HUES64 (cell line): ENCODE data around the gene ST6GALNAC3.
"Not testable (repeated sequence)": the region's sequence is repeated elsewhere in the genome, so short reads cannot be mapped to it uniquely, and the experiment has no call there.

Experiments used
- H3K27ac ChIP-seq: 2 replicates; pipeline ENCODE4 v1.7.0; 2013; ENCODE audit warnings: low read depth, low read length, inconsistent platforms
- H3K27me3 ChIP-seq: 2 replicates; pipeline ENCODE4 v1.6.1; 2013; ENCODE audit warnings: mild to moderate bottlenecking, low read length; ENCODE audit not compliant: insufficient read depth
- H3K36me3 ChIP-seq: 2 replicates; pipeline ENCODE4 v1.6.1; 2013; ENCODE audit warnings: mild to moderate bottlenecking, low read length; ENCODE audit not compliant: insufficient read depth
- H3K4me1 ChIP-seq: 2 replicates; pipeline ENCODE4 v1.6.1; 2013; ENCODE audit warnings: mild to moderate bottlenecking, low read length, moderate library complexity; ENCODE audit not compliant: insufficient read depth
- H3K4me3 ChIP-seq: 2 replicates; pipeline ENCODE4 v1.5.1; 2013; ENCODE audit warnings: mild to moderate bottlenecking, low read length, moderate library complexity
- H3K9ac ChIP-seq: 2 replicates; pipeline ENCODE4 v1.6.1; 2013; ENCODE audit warnings: mild to moderate bottlenecking, low read depth, low read length
- H3K9me3 ChIP-seq: 2 replicates; pipeline ENCODE4 v1.6.1; 2013; ENCODE audit warnings: low read depth, low read length; ENCODE audit not compliant: insufficient read depth
- WGBS: fragments of 150-250, 120-280 bp; methylation state at CpG from one replicate; pipeline ENCODE4 v1.1.7; 2013; ENCODE audit warnings: missing lambda C conversion rate; 5-methylcytosine and 5-hydroxymethylcytosine counted together

The ST6GALNAC3 gene

GRCh38 chr1:76227621-76228020, 153.1 kb downstream of the ST6GALNAC3 start:
- no peaks in the 10 kb centered on the region for H3K9me3 ChIP-seq
- no peak overlapping the region for H3K9ac ChIP-seq
- no peaks in the 10 kb centered on the region for H3K36me3 ChIP-seq

GRCh38 chr1:76229279-76230005, 154.9 kb downstream of the ST6GALNAC3 start:
- peak overlapping the region; percentile 94 for H3K27ac ChIP-seq
- WGBS = 49% methylated on average over 7 of the region's 7 CpGs

More at GRCh38 chr1:76227621-76228020, 153.1 kb downstream of the ST6GALNAC3 start:
- 93% methylated on average over 1 of the region's 3 CpGs for WGBS
- H3K27ac ChIP-seq = no peak overlapping the region
- H3K4me3 ChIP-seq = no peak overlapping the region
- peaks cover 58% of the 10 kb centered on the region for H3K4me1 ChIP-seq
- no peaks in the 10 kb centered on the region for H3K27me3 ChIP-seq

GRCh38 chr1:76230842-76231281, 156.3 kb downstream of the ST6GALNAC3 start:
- Histone ChIP-seq H3K4me1 (peaks cover 69% of the 10 kb centered on the region), H3K9ac (no peak overlapping the region), H3K36me3 (no peaks in the 10 kb centered on the region), H3K4me3 (0 out of 2 replicates have a peak overlapping the region, but pooled peaks have one; percentile 6), H3K27ac (peak overlapping the region; percentile 94), H3K27me3 (no peaks in the 10 kb centered on the region), H3K9me3 (no peaks in the 10 kb centered on the region)
- WGBS = 14% methylated on average over 2 of the region's 2 CpGs

More at GRCh38 chr1:76229279-76230005, 154.9 kb downstream of the ST6GALNAC3 start:
- Histone ChIP-seq H3K9ac (0 out of 2 replicates have a peak overlapping the region, but pooled peaks have one; percentile 0), H3K4me3 (no peak overlapping the region), H3K27me3 (no peaks in the 10 kb centered on the region), H3K9me3 (no peaks in the 10 kb centered on the region), H3K4me1 (peaks cover 65% of the 10 kb centered on the region), H3K36me3 (no peaks in the 10 kb centered on the region)

GRCh38 chr1:76231320-76231719, 156.8 kb downstream of the ST6GALNAC3 start:
- no peak overlapping the region for H3K9ac ChIP-seq
- H3K4me1 ChIP-seq = peaks cover 69% of the 10 kb centered on the region
- no peaks in the 10 kb centered on the region for H3K9me3 ChIP-seq
- WGBS = 69% methylated on average over 3 of the region's 4 CpGs
- no peaks in the 10 kb centered on the region for H3K27me3 ChIP-seq
- no peaks in the 10 kb centered on the region for H3K36me3 ChIP-seq
- H3K27ac ChIP-seq = peak overlapping the region; percentile 94
- peak overlapping the region; percentile 6; the same call in 1 of the 2 replicates for H3K4me3 ChIP-seq

- H3K9me3 ChIP-seq = no peaks in the 10 kb centered on the region
- H3K4me1 ChIP-seq = peaks cover 61% of the 10 kb centered on the region
- H3K4me3 ChIP-seq = no peak overlapping the region
- no peaks in the 10 kb centered on the region for H3K27me3 ChIP-seq
- no peak overlapping the region for H3K9ac ChIP-seq
- no peak overlapping the region for H3K27ac ChIP-seq
- 97% methylated on average over 4 of the region's 4 CpGs for WGBS
- H3K36me3 ChIP-seq = no peaks in the 10 kb centered on the region
These were observed 158.1 kb downstream of the ST6GALNAC3 start for GRCh38 chr1:76232666-76233065.

GRCh38 chr1:76234061-76234460, 159.5 kb downstream of the ST6GALNAC3 start:
- Histone ChIP-seq H3K36me3 (no peaks in the 10 kb centered on the region), H3K4me1 (peaks cover 61% of the 10 kb centered on the region), H3K4me3 (no peak overlapping the region), H3K27ac (peak overlapping the region; percentile 32; the same call in 1 of the 2 replicates), H3K9ac (no peak overlapping the region), H3K9me3 (no peaks in the 10 kb centered on the region), H3K27me3 (no peaks in the 10 kb centered on the region)
- WGBS = 83% methylated on average over 2 of the region's 2 CpGs

GRCh38 chr1:76237211-76237610, 162.7 kb downstream of the ST6GALNAC3 start:
- no peak overlapping the region for H3K4me3 ChIP-seq
- H3K27ac ChIP-seq = no peak overlapping the region
- peaks cover 46% of the 10 kb centered on the region for H3K4me1 ChIP-seq
- H3K27me3 ChIP-seq = no peaks in the 10 kb centered on the region
- no peaks in the 10 kb centered on the region for H3K9me3 ChIP-seq
- WGBS = 94% methylated on average over 5 of the region's 5 CpGs
- H3K36me3 ChIP-seq = no peaks in the 10 kb centered on the region
- no peak overlapping the region for H3K9ac ChIP-seq

- WGBS = 66% methylated on average over 5 of the region's 6 CpGs
- no peaks in the 10 kb centered on the region for H3K36me3 ChIP-seq
- H3K4me3 ChIP-seq = no peak overlapping the region
- H3K27ac ChIP-seq = peak overlapping the region; percentile 5; the same call in 1 of the 2 replicates
- H3K9ac ChIP-seq = no peak overlapping the region
- H3K4me1 ChIP-seq = peaks cover 45% of the 10 kb centered on the region
- no peaks in the 10 kb centered on the region for H3K27me3 ChIP-seq
- H3K9me3 ChIP-seq = no peaks in the 10 kb centered on the region
These were observed 163.6 kb downstream of the ST6GALNAC3 start for GRCh38 chr1:76238094-76238628.

- H3K9ac ChIP-seq = no peak overlapping the region
- H3K4me3 ChIP-seq = no peak overlapping the region
- H3K27me3 ChIP-seq = no peaks in the 10 kb centered on the region
- 0 out of 2 replicates have a peak, but pooled peaks cover 2% of the 10 kb centered on the region for H3K9me3 ChIP-seq
- no peak overlapping the region for H3K27ac ChIP-seq
- peaks cover 37% of the 10 kb centered on the region for H3K4me1 ChIP-seq
- H3K36me3 ChIP-seq = no peaks in the 10 kb centered on the region
- WGBS = 14% methylated on average over 2 of the region's 3 CpGs
These were observed 164.9 kb downstream of the ST6GALNAC3 start for GRCh38 chr1:76239470-76239918.

- Histone ChIP-seq H3K27ac (no peak overlapping the region), H3K4me1 (peaks cover 34% of the 10 kb centered on the region), H3K9ac (no peak overlapping the region), H3K36me3 (no peaks in the 10 kb centered on the region), H3K27me3 (no peaks in the 10 kb centered on the region), H3K9me3 (0 out of 2 replicates have a peak, but pooled peaks cover 4% of the 10 kb centered on the region), H3K4me3 (no peak overlapping the region)
- 85% methylated on average over 1 of the region's 1 CpG for WGBS
These were observed 165.8 kb downstream of the ST6GALNAC3 start for GRCh38 chr1:76240316-76240715.

GRCh38 chr1:76242587-76242986, 168.0 kb downstream of the ST6GALNAC3 start:
- not testable (repeated sequence) for H3K27me3 ChIP-seq, H3K36me3 ChIP-seq, H3K9ac ChIP-seq, H3K27ac ChIP-seq, H3K4me3 ChIP-seq, H3K9me3 ChIP-seq
- 100% methylated on average over 1 of the region's 1 CpG for WGBS
- peaks cover 46% of the 10 kb centered on the region for H3K4me1 ChIP-seq
